ENCODE measurements around the gene SUV39H1.

Gene SUV39H1

GRCh38 chrX:48684134-48684533 lies 12.4 kb upstream of the SUV39H1 start:
- no peaks in the 10 kb centered on the region for H3K9me2 ChIP-seq (replicated peaks; ENCODE audit: insufficient read depth, low read length)
- no peaks in the 10 kb centered on the region for H3K36me3 ChIP-seq (replicated peaks; ENCODE audit: insufficient read depth, low read length)
- peaks cover 26% of the 10 kb centered on the region for H3K79me2 ChIP-seq (ENCODE audit: low read length)
- peak overlapping the region; percentile 33; the same call in 1 of the 2 replicates for H2AFZ ChIP-seq (ENCODE audit: low read length)
- H3K9ac ChIP-seq (ENCODE audit: low read length): peak overlapping the region; percentile 70
- 0 out of 2 replicates have a peak, but pooled peaks cover 3% of the 10 kb centered on the region for H3K4me1 ChIP-seq (ENCODE audit: low read length)
- DNase-seq: no peak
- H3K27ac ChIP-seq (ENCODE audit: low read length): peak overlapping the region; percentile 31; the same call in 1 of the 2 replicates
- no peaks in the 10 kb centered on the region for H3K9me3 ChIP-seq (replicated peaks; ENCODE audit: insufficient read depth, low read length)
- H3K4me3 ChIP-seq (ENCODE audit: low read length): peak overlapping the region; percentile 77
- H3K27me3 ChIP-seq (replicated peaks; ENCODE audit: insufficient read depth, low read length): no peaks in the 10 kb centered on the region
- H4K20me1 ChIP-seq (ENCODE audit: insufficient read depth, low read length): no peaks in the 10 kb centered on the region
- TF ChIP-seq CTCF (IDR thresholded peaks at IDR 0.05; ENCODE audit: low read length) (no peak), EZH2 (optimal IDR thresholded peaks at IDR 0.05; ENCODE audit: low read depth, low read length) (no peak), EZH2phosphoT487 (IDR thresholded peaks at IDR 0.05; ENCODE audit: low read length) (no peak)
- H3F3A ChIP-seq (ENCODE audit: insufficient read depth, low read length): no peaks in the 10 kb centered on the region
- peak overlapping the region; percentile 85 for H3K4me2 ChIP-seq (ENCODE audit: low read depth, low read length)

- Histone ChIP-seq H3K9ac (ENCODE audit: low read length) (no peak overlapping the region), H3K4me2 (ENCODE audit: low read depth, low read length) (no peak overlapping the region)
Observed at GRCh38 chrX:48685416-48685815, 11.1 kb upstream of the SUV39H1 start.

GRCh38 chrX:48688531-48689150 lies 7.9 kb upstream of the SUV39H1 start:
- Histone ChIP-seq H3K27ac (ENCODE audit: low read length) (no peak overlapping the region), H3K4me3 (ENCODE audit: low read length) (no peak overlapping the region), H4K20me1 (ENCODE audit: insufficient read depth, low read length) (no peaks in the 10 kb centered on the region), H3K9ac (ENCODE audit: low read length) (no peak overlapping the region), H3K4me1 (ENCODE audit: low read length) (no peaks in the 10 kb centered on the region), H3K27me3 (replicated peaks; ENCODE audit: insufficient read depth, low read length) (no peaks in the 10 kb centered on the region), H3K9me2 (replicated peaks; ENCODE audit: insufficient read depth, low read length) (no peaks in the 10 kb centered on the region), H3K4me2 (ENCODE audit: low read depth, low read length) (no peak overlapping the region), H3K79me2 (ENCODE audit: low read length) (peaks cover 23% of the 10 kb centered on the region), H2AFZ (ENCODE audit: low read length) (no peak overlapping the region), H3K36me3 (replicated peaks; ENCODE audit: insufficient read depth, low read length) (no peaks in the 10 kb centered on the region), H3K9me3 (replicated peaks; ENCODE audit: insufficient read depth, low read length) (no peaks in the 10 kb centered on the region), H3F3A (ENCODE audit: insufficient read depth, low read length) (no peaks in the 10 kb centered on the region)
- no peak for TF ChIP-seq EZH2 (optimal IDR thresholded peaks at IDR 0.05; ENCODE audit: low read depth, low read length)
- TF ChIP-seq EZH2phosphoT487 (IDR thresholded peaks at IDR 0.05; ENCODE audit: low read length): no peak
- TF ChIP-seq CTCF (IDR thresholded peaks at IDR 0.05; ENCODE audit: low read length): no peak
- no peak for DNase-seq

More at GRCh38 chrX:48685416-48685815, 11.1 kb upstream of the SUV39H1 start:
- Histone ChIP-seq H2AFZ (ENCODE audit: low read length) (no peak overlapping the region), H3K27ac (ENCODE audit: low read length) (no peak overlapping the region), H3K27me3 (replicated peaks; ENCODE audit: insufficient read depth, low read length) (no peaks in the 10 kb centered on the region), H3K4me1 (ENCODE audit: low read length) (0 out of 2 replicates have a peak, but pooled peaks cover 3% of the 10 kb centered on the region), H3K9me3 (replicated peaks; ENCODE audit: insufficient read depth, low read length) (no peaks in the 10 kb centered on the region), H3K9me2 (replicated peaks; ENCODE audit: insufficient read depth, low read length) (no peaks in the 10 kb centered on the region), H3K36me3 (replicated peaks; ENCODE audit: insufficient read depth, low read length) (no peaks in the 10 kb centered on the region), H3K4me3 (ENCODE audit: low read length) (no peak overlapping the region), H3K79me2 (ENCODE audit: low read length) (peaks cover 26% of the 10 kb centered on the region), H4K20me1 (ENCODE audit: insufficient read depth, low read length) (no peaks in the 10 kb centered on the region), H3F3A (ENCODE audit: insufficient read depth, low read length) (no peaks in the 10 kb centered on the region)
- DNase-seq: no peak
- TF ChIP-seq CTCF (IDR thresholded peaks at IDR 0.05; ENCODE audit: low read length) (no peak), EZH2 (optimal IDR thresholded peaks at IDR 0.05; ENCODE audit: low read depth, low read length) (no peak), EZH2phosphoT487 (IDR thresholded peaks at IDR 0.05; ENCODE audit: low read length) (no peak)
